K562 (cell line): ENCODE measurements around the gene ASB6. TPM values are rescaled to one million over a fixed set of nuclear protein-coding genes. Genes with fewer than 3 reads are reported as not detected.

Experiments
- CBX1 ChIP-seq: sonication (generic); IDR thresholded peaks from 2 replicates; pipeline ENCODE4 v1.6.1; 2016; ENCODE audit warnings: antibody characterized with exemption, low read depth, mild to moderate bottlenecking
- ETV5 ChIP-seq: sonication (generic); formaldehyde crosslinking; IDR thresholded peaks from 2 replicates; pipeline ENCODE4 v1.4.0; 2020; ENCODE audit warnings: low read depth, mild to moderate bottlenecking, missing genetic modification reagents
- FOXJ2 ChIP-seq: fragments of 200-800 bp; sonication (Bioruptor generic); IDR thresholded peaks from 2 replicates; pipeline ENCODE4 v1.6.1; 2016; ENCODE audit warnings: missing genetic modification characterization, missing compliant biosample characterization
- HDAC3 ChIP-seq: fragments of 450-650 bp; IDR thresholded peaks from 2 replicates; pipeline ENCODE4 v1.6.1; 2018; ENCODE audit warnings: borderline replicate concordance, mild to moderate bottlenecking, moderate library complexity; ENCODE audit not compliant: partially characterized antibody
- HNRNPL ChIP-seq: fragments of 200-400 bp; formaldehyde crosslinking; IDR thresholded peaks from 2 replicates; pipeline ENCODE4 v1.6.1; 2017; ENCODE audit warnings: low read depth, mild to moderate bottlenecking, low read length
- HNRNPLL ChIP-seq: fragments of 200-400 bp; formaldehyde crosslinking; IDR thresholded peaks from 2 replicates; pipeline ENCODE4 v1.6.1; 2017; ENCODE audit warnings: low read length, low read depth, mild to moderate bottlenecking; ENCODE audit not compliant: poor library complexity, severe bottlenecking
- KLF1 ChIP-seq: fragments of 450-650 bp; IDR thresholded peaks from 2 replicates; pipeline ENCODE4 v1.6.1; 2016; ENCODE audit warnings: missing genetic modification characterization, missing compliant biosample characterization
- MAFK ChIP-seq: IDR thresholded peaks from 2 replicates; pipeline ENCODE4 v1.6.1; 2011; ENCODE audit warnings: low read length, improper control_type of control experiment
- MBD2 ChIP-seq: sonication (generic); IDR thresholded peaks from 2 replicates; pipeline ENCODE4 v1.6.1; 2016; ENCODE audit warnings: low read depth, borderline replicate concordance
- PML ChIP-seq: IDR thresholded peaks from 2 replicates; pipeline ENCODE4 v1.6.1; 2012; ENCODE audit warnings: low read length, inconsistent platforms
- POLR2AphosphoS5 ChIP-seq: IDR thresholded peaks from 2 replicates; pipeline ENCODE4 v1.6.1; 2011; ENCODE audit warnings: mild to moderate bottlenecking, low read depth, low read length, moderate library complexity; ENCODE audit not compliant: control insufficient read depth, insufficient read depth
- SMAD3 ChIP-seq: fragments of 450-650 bp; formaldehyde crosslinking; conservative IDR thresholded peaks from 2 replicates; pipeline ENCODE4 v1.4.0; 2020; ENCODE audit warnings: mild to moderate bottlenecking
- SMC3 ChIP-seq: conservative IDR thresholded peaks from 2 replicates; pipeline ENCODE4 v1.6.1; 2011; ENCODE audit warnings: low read depth, low read length, improper control_type of control experiment; ENCODE audit not compliant: insufficient read depth
- ZNF263 ChIP-seq: sonication (generic); formaldehyde crosslinking; IDR thresholded peaks from 2 replicates; pipeline ENCODE4 v1.8.0; 2022; ENCODE audit warnings: mild to moderate bottlenecking, missing genetic modification reagents, borderline replicate concordance
- polyA plus RNA-seq, 8 experiments: library from polyadenylated mRNA; depleted of rRNA in 4 of 8; stranded (reverse) in 5 of 8; unstranded in 3 of 8; fragments of >200 nt; fragmentation: Nextera tagmentation in 2 of 8; fragmentation: Illumina TruSeq in 1 of 8; extraction: Ambion mirVana in 2 of 8; extraction: Trizol in 1 of 8; gene quantifications; 2 replicates each; pipeline versions ENCODE4 v1.2.1 to v1.2.3, GENCODE V29; 2011 to 2014; ENCODE audit warnings: inconsistent platforms in 1 of 8, missing spikeins in 1 of 8
- total RNA-seq, 7 experiments: library from RNA; depleted of rRNA in 6 of 7; stranded (reverse); fragments of >200 nt in 6 of 7; fragmentation: Illumina TruSeq in 2 of 7; extraction: Trizol in 2 of 7; gene quantifications; 2 replicates each; pipeline versions ENCODE4 v1.2.1 to v1.2.3, GENCODE V29; 2011 to 2021; ENCODE audit warnings: low replicate concordance in 1 of 7
- TF ChIP-seq, protein P1 (sequence below): sonication (generic); formaldehyde crosslinking; IDR thresholded peaks from 2 replicates; pipeline ENCODE4 v1.8.0; 2023; ENCODE audit warnings: mild to moderate bottlenecking, missing genetic modification reagents
- TF ChIP-seq, protein P2 (sequence below): sonication (generic); formaldehyde crosslinking; IDR thresholded peaks from 2 replicates; pipeline ENCODE4 v1.8.1; 2023; ENCODE audit warnings: mild to moderate bottlenecking, missing genetic modification reagents
- TF ChIP-seq, protein P3 (sequence below): fragments of 250-450 bp; sonication (Bioruptor Pico); IDR thresholded peaks from 2 replicates; pipeline ENCODE4 v1.5.0; 2021
- TF ChIP-seq, protein P4 (sequence below): fragments of 450-650 bp; formaldehyde crosslinking; IDR thresholded peaks from 2 replicates; pipeline ENCODE4 v1.4.0; 2022; ENCODE audit warnings: mild to moderate bottlenecking, moderate library complexity
- TF ChIP-seq, protein P5 (sequence below): fragments of 450-650 bp; formaldehyde crosslinking; IDR thresholded peaks from 2 replicates; pipeline ENCODE4 v1.4.0; 2020; ENCODE audit warnings: mild to moderate bottlenecking, mixed read lengths
- TF ChIP-seq, protein P6 (sequence below): fragments of 250-450 bp; sonication (Bioruptor Pico); IDR thresholded peaks from 2 replicates; pipeline ENCODE4 v1.5.0; 2021

The ASB6 gene
- total and polyA plus RNA-seq, 9 of the 15 experiments (the other 6 are each of a cell fraction or from before 2014, with no cell fraction given) = 0.92 to 17.8 (median 11.3) TPM

DNA sequence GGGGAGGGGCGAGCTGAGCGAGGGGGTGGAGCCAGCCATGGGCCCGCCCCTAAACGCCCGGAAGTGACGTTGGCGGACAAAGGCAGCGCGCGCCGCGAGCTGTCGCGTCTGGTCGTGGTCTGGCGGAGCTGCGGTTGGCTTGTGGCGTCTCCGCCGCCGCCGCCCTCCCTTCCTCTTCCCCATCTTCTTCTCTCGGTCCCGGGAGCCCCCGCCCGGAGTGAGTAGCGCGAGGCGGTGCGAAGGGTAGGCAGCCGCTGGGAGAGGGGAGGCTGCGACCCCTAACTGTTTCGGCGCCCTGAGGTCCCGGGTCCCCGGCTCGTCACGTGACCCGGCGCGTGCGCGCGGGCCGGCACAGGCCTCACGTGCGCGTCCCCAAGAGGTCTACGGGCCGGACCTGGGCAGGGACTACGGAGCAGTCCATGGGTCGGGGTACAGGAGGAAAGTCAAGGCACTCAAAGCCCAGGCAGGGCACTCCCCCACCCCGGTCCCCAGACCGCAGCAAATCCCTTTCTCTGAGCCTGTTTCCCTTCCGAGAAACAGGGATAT lies 15.8 kb downstream of the ASB6 start, which contains the start of gene NTMT1 (continued):
- TF ChIP-seq FOXJ2 (tag) = no peak
- TF ChIP-seq SMAD3 (CRISPR knock-in tag) = 0 out of 2 replicates have a peak, but pooled peaks have one; percentile 55
- TF ChIP-seq, protein P1, sequence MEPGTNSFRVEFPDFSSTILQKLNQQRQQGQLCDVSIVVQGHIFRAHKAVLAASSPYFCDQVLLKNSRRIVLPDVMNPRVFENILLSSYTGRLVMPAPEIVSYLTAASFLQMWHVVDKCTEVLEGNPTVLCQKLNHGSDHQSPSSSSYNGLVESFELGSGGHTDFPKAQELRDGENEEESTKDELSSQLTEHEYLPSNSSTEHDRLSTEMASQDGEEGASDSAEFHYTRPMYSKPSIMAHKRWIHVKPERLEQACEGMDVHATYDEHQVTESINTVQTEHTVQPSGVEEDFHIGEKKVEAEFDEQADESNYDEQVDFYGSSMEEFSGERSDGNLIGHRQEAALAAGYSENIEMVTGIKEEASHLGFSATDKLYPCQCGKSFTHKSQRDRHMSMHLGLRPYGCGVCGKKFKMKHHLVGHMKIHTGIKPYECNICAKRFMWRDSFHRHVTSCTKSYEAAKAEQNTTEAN = no peak
- TF ChIP-seq MAFK = no peak
- no peak for TF ChIP-seq CBX1
- TF ChIP-seq, protein P2, sequence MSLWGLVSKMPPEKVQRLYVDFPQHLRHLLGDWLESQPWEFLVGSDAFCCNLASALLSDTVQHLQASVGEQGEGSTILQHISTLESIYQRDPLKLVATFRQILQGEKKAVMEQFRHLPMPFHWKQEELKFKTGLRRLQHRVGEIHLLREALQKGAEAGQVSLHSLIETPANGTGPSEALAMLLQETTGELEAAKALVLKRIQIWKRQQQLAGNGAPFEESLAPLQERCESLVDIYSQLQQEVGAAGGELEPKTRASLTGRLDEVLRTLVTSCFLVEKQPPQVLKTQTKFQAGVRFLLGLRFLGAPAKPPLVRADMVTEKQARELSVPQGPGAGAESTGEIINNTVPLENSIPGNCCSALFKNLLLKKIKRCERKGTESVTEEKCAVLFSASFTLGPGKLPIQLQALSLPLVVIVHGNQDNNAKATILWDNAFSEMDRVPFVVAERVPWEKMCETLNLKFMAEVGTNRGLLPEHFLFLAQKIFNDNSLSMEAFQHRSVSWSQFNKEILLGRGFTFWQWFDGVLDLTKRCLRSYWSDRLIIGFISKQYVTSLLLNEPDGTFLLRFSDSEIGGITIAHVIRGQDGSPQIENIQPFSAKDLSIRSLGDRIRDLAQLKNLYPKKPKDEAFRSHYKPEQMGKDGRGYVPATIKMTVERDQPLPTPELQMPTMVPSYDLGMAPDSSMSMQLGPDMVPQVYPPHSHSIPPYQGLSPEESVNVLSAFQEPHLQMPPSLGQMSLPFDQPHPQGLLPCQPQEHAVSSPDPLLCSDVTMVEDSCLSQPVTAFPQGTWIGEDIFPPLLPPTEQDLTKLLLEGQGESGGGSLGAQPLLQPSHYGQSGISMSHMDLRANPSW = no peak; the same call in 1 of the 2 replicates
- peak; percentile 54 for TF ChIP-seq KLF1 (tag)
- no peak for TF ChIP-seq HDAC3
- TF ChIP-seq, protein P3, sequence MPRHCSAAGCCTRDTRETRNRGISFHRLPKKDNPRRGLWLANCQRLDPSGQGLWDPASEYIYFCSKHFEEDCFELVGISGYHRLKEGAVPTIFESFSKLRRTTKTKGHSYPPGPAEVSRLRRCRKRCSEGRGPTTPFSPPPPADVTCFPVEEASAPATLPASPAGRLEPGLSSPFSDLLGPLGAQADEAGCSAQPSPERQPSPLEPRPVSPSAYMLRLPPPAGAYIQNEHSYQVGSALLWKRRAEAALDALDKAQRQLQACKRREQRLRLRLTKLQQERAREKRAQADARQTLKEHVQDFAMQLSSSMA = no peak
- TF ChIP-seq PML = peak; percentile 71
- TF ChIP-seq ZNF263 (CRISPR knock-in tag) = peak; percentile 55; the same call in 1 of the 2 replicates
- TF ChIP-seq HNRNPLL = peak; percentile 23
- TF ChIP-seq MBD2 = peak; percentile 80; the same call in 1 of the 2 replicates
- no peak for TF ChIP-seq HNRNPL
- TF ChIP-seq POLR2AphosphoS5 = peak; percentile 93
- TF ChIP-seq ETV5 = peak; percentile 51
- TF ChIP-seq, protein P4, sequence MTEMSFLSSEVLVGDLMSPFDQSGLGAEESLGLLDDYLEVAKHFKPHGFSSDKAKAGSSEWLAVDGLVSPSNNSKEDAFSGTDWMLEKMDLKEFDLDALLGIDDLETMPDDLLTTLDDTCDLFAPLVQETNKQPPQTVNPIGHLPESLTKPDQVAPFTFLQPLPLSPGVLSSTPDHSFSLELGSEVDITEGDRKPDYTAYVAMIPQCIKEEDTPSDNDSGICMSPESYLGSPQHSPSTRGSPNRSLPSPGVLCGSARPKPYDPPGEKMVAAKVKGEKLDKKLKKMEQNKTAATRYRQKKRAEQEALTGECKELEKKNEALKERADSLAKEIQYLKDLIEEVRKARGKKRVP (CRISPR knock-in tag) = no peak
- TF ChIP-seq, protein P5, sequence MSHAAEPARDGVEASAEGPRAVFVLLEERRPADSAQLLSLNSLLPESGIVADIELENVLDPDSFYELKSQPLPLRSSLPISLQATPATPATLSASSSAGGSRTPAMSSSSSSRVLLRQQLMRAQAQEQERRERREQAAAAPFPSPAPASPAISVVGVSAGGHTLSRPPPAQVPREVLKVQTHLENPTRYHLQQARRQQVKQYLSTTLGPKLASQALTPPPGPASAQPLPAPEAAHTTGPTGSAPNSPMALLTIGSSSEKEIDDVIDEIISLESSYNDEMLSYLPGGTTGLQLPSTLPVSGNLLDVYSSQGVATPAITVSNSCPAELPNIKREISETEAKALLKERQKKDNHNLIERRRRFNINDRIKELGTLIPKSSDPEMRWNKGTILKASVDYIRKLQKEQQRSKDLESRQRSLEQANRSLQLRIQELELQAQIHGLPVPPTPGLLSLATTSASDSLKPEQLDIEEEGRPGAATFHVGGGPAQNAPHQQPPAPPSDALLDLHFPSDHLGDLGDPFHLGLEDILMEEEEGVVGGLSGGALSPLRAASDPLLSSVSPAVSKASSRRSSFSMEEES = peak; percentile 99
- TF ChIP-seq SMC3 = no peak
- TF ChIP-seq, protein P6, sequence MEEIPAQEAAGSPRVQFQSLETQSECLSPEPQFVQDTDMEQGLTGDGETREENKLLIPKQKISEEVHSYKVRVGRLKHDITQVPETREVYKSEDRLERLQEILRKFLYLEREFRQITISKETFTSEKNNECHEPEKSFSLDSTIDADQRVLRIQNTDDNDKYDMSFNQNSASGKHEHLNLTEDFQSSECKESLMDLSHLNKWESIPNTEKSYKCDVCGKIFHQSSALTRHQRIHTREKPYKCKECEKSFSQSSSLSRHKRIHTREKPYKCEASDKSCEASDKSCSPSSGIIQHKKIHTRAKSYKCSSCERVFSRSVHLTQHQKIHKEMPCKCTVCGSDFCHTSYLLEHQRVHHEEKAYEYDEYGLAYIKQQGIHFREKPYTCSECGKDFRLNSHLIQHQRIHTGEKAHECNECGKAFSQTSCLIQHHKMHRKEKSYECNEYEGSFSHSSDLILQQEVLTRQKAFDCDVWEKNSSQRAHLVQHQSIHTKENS (CRISPR knock-in tag) = no peak
